SU-DHL-6 (cell line): Measurements from ENCODE around the gene RIPPLY3.

Experiments
- H2AFZ ChIP-seq: fragments of 200-600 bp; sonication (generic); 2 replicates; pipeline ENCODE4 v1.6.1; 2014; ENCODE audit warnings: low read depth, mild to moderate bottlenecking, moderate library complexity, mixed read lengths, antibody characterized with exemption, low read length; ENCODE audit not compliant: severe bottlenecking
- H3F3A ChIP-seq: fragments of 200-600 bp; shearing (Covaris generic); 2 replicates; pipeline ENCODE4 v1.6.0; 2016; ENCODE audit warnings: antibody characterized with exemption, mild to moderate bottlenecking; ENCODE audit not compliant: insufficient read depth
- H3K27ac ChIP-seq: fragments of 200-600 bp; sonication (generic); 2 replicates; pipeline ENCODE4 v1.5.1; 2016; ENCODE audit warnings: low read depth, mild to moderate bottlenecking, low read length, moderate library complexity, mixed read lengths
- H3K27me3 ChIP-seq: fragments of 200-600 bp; sonication (generic), shearing (Covaris generic); 2 replicates; pipeline ENCODE4 v1.6.0; 2014; ENCODE audit warnings: mild to moderate bottlenecking, low read length
- H3K36me3 ChIP-seq: fragments of 200-600 bp; sonication (generic); 2 replicates; pipeline ENCODE4 v1.6.1; 2014; ENCODE audit warnings: mild to moderate bottlenecking, low read length, mixed read lengths
- H3K4me2 ChIP-seq: fragments of 300-600, 200-600 bp; shearing (Covaris generic), sonication (generic); 2 replicates; pipeline ENCODE4 v1.6.0; 2014; ENCODE audit warnings: low read length, low read depth, mild to moderate bottlenecking; ENCODE audit not compliant: poor library complexity, severe bottlenecking
- H3K4me3 ChIP-seq: fragments of 200-600 bp; sonication (generic); 2 replicates; pipeline ENCODE4 v1.5.1; 2014; ENCODE audit warnings: antibody characterized with exemption, low read length, mild to moderate bottlenecking, mixed read lengths; ENCODE audit not compliant: insufficient read depth, poor library complexity, severe bottlenecking
- H3K79me2 ChIP-seq: fragments of 200-600 bp; sonication (generic); 2 replicates; pipeline ENCODE4 v1.6.1; 2014; ENCODE audit warnings: mild to moderate bottlenecking, low read length, moderate library complexity; ENCODE audit not compliant: insufficient read depth
- H3K9ac ChIP-seq: fragments of 200-600 bp; sonication (generic); 2 replicates; pipeline ENCODE4 v1.7.0; 2014; ENCODE audit warnings: mild to moderate bottlenecking, low read length
- H3K9me2 ChIP-seq: fragments of 200-600 bp; sonication (generic); replicated peaks from 2 replicates; pipeline ENCODE4 v1.6.1; 2014; ENCODE audit warnings: low read length; ENCODE audit not compliant: insufficient read depth
- H3K9me3 ChIP-seq: fragments of 200-600 bp; sonication (generic); 2 replicates; pipeline ENCODE4 v1.6.1; 2014; ENCODE audit warnings: low read length, mixed read lengths; ENCODE audit not compliant: insufficient read depth
- H4K20me1 ChIP-seq: fragments of 200-600 bp; sonication (generic); 2 replicates; pipeline ENCODE4 v1.6.1; 2014; ENCODE audit warnings: low read depth, mild to moderate bottlenecking, antibody characterized with exemption, low read length, moderate library complexity, mixed read lengths
- EZH2phosphoT487 ChIP-seq: fragments of 200-600 bp; sonication (generic), shearing (Covaris generic); conservative IDR thresholded peaks from 2 replicates; pipeline ENCODE4 v1.6.1; 2018; ENCODE audit warnings: mild to moderate bottlenecking, antibody characterized with exemption, low read length, moderate library complexity, mixed read lengths
- TF ChIP-seq, protein P1 (sequence below): fragments of 200-600 bp; sonication (generic); IDR thresholded peaks from one replicate; pipeline ENCODE4 v1.5.1; 2017; ENCODE audit warnings: antibody characterized with exemption, mild to moderate bottlenecking, low read length, moderate library complexity; ENCODE audit not compliant: insufficient read depth, poor library complexity, severe bottlenecking

The RIPPLY3 gene

DNA sequence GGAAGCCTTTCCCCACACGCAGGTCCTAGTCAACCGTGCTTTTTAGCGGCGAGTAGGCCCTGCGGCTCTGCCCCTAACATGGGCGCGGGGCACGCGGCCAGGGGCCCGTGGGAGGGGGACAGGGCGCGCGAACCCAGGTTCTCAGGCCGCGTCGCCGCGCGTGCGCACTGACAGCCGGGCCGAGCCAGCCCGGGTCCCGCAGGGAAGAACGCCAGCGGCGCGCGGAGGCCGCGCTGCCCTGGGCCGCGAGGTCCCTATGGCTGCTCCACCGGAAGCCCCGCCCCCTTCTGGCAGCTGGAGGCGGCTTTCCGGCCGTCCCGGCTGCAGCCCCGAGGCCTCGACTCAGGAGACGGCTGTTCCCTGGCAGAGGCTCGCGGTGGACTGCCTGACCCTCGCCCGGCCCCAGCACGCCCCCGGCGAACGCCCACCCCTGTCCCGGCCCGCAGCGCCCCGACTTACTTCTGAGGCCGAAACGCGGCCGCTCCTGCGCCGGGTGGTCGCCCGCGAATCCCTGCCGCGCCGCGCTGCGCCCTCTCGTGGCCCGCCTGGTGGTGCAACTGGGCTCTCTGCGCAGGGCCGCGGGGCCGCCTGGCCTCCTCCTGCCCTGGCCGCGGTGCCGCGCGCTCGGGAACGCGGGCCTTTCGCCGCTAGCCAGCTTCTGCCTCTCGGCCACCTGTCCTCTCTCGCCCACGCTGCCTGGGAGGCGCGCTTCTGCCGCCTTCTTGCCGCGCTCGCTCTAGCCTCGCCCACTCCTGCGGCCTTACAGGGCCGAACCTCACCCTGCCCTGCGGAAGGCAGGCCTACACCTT is 16.6 kb upstream of the RIPPLY3 start:
- H2AFZ ChIP-seq: peak overlapping the region; percentile 85
- no peaks in the 10 kb centered on the region for H4K20me1 ChIP-seq
- H3K79me2 ChIP-seq: no peaks in the 10 kb centered on the region
- no peaks in the 10 kb centered on the region for H3K27me3 ChIP-seq
- H3K4me2 ChIP-seq: peak overlapping the region; percentile 63
- no peaks in the 10 kb centered on the region for H3K36me3 ChIP-seq
- TF ChIP-seq, protein P1, sequence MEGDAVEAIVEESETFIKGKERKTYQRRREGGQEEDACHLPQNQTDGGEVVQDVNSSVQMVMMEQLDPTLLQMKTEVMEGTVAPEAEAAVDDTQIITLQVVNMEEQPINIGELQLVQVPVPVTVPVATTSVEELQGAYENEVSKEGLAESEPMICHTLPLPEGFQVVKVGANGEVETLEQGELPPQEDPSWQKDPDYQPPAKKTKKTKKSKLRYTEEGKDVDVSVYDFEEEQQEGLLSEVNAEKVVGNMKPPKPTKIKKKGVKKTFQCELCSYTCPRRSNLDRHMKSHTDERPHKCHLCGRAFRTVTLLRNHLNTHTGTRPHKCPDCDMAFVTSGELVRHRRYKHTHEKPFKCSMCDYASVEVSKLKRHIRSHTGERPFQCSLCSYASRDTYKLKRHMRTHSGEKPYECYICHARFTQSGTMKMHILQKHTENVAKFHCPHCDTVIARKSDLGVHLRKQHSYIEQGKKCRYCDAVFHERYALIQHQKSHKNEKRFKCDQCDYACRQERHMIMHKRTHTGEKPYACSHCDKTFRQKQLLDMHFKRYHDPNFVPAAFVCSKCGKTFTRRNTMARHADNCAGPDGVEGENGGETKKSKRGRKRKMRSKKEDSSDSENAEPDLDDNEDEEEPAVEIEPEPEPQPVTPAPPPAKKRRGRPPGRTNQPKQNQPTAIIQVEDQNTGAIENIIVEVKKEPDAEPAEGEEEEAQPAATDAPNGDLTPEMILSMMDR: peak; percentile 72
- no peak for TF ChIP-seq EZH2phosphoT487
- H3K4me3 ChIP-seq: peak overlapping the region; percentile 73
- H3K9ac ChIP-seq: peak overlapping the region; percentile 64
- no peaks in the 10 kb centered on the region for H3K9me3 ChIP-seq
- H3F3A ChIP-seq: 0 out of 2 replicates have a peak, but pooled peaks cover 8% of the 10 kb centered on the region
- H3K9me2 ChIP-seq: no peaks in the 10 kb centered on the region
- peak overlapping the region; percentile 43; the same call in 1 of the 2 replicates for H3K27ac ChIP-seq

DNA sequence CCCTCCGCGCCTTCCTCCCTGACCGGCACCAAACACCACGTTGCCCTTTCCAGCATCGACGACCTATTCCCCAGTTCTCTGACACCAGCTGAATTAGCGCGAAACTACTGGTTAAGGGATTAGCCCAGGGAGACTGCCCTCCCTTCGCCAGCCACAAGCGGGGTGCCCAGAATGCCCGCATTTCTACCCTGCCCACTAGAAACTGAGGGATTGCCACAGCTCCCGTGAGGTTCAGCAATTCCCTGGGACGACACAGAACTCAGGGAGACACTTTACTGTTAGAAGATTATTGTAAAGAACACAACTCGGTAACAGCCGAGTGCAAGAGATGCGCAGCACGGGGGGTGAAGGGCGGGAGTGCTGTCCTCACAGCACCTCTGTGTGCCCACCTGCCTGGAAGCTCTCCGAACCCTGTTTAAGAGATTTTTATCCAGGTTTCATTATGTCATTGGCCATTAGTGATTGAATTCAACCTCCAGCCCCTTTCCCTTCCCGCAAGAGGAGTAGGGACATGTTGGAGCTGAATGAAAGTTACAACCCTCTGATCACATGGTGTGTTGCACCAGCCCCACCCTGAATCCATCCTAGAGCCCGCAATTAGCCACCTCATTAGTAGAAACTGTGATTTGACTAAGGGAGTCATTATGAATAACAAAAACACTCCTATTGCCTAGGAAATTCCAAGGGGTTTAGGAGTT is 15.8 kb upstream of the RIPPLY3 start:
- peak overlapping the region; percentile 63 for H3K4me2 ChIP-seq
- H3K36me3 ChIP-seq: no peaks in the 10 kb centered on the region
- H3F3A ChIP-seq: 0 out of 2 replicates have a peak, but pooled peaks cover 8% of the 10 kb centered on the region
- H2AFZ ChIP-seq: peak overlapping the region; percentile 85
- H3K79me2 ChIP-seq: no peaks in the 10 kb centered on the region
- TF ChIP-seq, protein P1: no peak
- TF ChIP-seq EZH2phosphoT487: no peak
- no peaks in the 10 kb centered on the region for H3K27me3 ChIP-seq
- H4K20me1 ChIP-seq: no peaks in the 10 kb centered on the region
- H3K4me3 ChIP-seq: peak overlapping the region; percentile 73
- H3K9ac ChIP-seq: peak overlapping the region; percentile 64
- no peak overlapping the region for H3K27ac ChIP-seq
- H3K9me3 ChIP-seq: no peaks in the 10 kb centered on the region
- no peaks in the 10 kb centered on the region for H3K9me2 ChIP-seq

DNA sequence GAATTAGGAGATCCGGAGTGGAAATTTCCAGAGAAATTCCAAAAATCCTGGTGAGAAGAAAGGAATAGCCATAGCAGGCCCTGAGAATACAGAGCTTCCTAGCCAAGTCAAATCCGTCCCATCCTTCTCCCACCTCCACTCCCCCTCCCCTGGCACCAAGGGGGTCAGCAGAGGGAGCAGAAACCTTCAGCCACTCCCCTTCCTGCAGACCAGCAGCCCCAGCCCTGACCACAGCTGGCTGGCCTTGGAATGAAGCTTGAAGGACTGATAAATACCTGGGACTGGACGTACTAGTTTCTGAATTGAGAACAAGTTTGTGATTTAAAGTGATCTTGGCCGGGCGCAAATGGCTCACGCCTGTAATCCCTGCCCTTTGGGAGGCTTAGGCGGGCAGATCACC is 13.8 kb upstream of the RIPPLY3 start:
- H3K9me2 ChIP-seq: no peaks in the 10 kb centered on the region
- H3K4me2 ChIP-seq: no peak overlapping the region
- no peak overlapping the region for H2AFZ ChIP-seq

More for the DNA sequence above, 13.8 kb upstream of the RIPPLY3 start:
- Histone ChIP-seq H3K4me3 (no peak overlapping the region), H4K20me1 (no peaks in the 10 kb centered on the region), H3K36me3 (no peaks in the 10 kb centered on the region), H3K9me3 (no peaks in the 10 kb centered on the region), H3F3A (0 out of 2 replicates have a peak, but pooled peaks cover 8% of the 10 kb centered on the region), H3K27ac (no peak overlapping the region), H3K9ac (no peak overlapping the region), H3K27me3 (no peaks in the 10 kb centered on the region), H3K79me2 (no peaks in the 10 kb centered on the region)
- no peak for TF ChIP-seq EZH2phosphoT487
- TF ChIP-seq, protein P1: no peak
